Activated CD4-positive, alpha-beta T cell treated with anti-CD3 and anti-CD28 coated beads, Interleukin-2, amount 50 U/mL, for 1 hour (primary cell): ENCODE measurements around the gene GIPC3.

Source experiments
- DNase-seq: peaks from one replicate; pipeline ENCODE4 v3.0.0-alpha.2; 2020

The GIPC3 gene, protein sequence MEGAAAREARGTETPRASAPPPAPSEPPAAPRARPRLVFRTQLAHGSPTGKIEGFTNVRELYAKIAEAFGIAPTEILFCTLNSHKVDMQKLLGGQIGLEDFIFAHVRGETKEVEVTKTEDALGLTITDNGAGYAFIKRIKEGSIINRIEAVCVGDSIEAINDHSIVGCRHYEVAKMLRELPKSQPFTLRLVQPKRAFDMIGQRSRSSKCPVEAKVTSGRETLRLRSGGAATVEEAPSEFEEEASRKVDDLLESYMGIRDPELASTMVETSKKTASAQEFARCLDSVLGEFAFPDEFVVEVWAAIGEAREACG

DNA sequence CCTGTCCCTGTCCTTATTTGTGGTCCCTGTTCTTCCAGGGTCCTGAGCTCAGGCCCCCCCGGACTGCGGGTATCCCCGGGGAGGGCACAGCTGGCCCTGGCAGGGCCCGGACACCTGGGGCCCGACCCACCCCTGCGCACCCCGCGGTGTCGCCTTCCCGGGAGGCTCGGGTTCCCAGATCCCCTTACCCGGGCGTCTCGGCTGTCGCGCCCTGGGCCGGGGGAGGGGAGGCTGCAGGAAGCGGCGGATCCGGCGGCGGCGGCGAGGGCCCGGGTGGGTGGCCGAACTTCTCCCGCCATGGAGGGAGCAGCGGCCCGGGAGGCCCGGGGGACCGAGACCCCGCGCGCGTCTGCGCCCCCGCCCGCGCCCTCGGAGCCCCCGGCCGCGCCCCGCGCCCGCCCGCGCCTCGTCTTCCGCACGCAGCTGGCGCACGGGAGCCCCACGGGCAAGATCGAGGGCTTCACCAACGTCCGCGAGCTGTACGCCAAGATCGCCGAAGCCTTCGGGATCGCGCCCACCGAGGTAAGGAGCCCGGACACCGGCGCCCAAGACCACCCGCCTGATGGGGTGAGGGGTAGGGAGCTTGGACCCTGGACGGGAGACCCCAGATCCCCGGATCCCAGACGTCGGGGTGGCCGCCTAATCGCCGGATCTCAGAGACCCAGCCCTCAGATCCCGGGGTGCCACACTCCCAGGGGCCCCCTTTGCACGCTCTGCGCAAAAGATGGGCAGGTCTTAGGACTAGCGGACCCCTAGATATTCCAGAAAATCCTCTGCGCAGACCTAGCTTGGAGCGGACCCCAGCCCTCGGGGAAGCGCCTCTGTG, at the start of gene GIPC3:
Gene GIPC3 (plus strand): TSS at position 178 of the 826 bp plus-strand sequence. CDS start 120 bp downstream, at position 298.
- DNase-seq: no peak

DNA sequence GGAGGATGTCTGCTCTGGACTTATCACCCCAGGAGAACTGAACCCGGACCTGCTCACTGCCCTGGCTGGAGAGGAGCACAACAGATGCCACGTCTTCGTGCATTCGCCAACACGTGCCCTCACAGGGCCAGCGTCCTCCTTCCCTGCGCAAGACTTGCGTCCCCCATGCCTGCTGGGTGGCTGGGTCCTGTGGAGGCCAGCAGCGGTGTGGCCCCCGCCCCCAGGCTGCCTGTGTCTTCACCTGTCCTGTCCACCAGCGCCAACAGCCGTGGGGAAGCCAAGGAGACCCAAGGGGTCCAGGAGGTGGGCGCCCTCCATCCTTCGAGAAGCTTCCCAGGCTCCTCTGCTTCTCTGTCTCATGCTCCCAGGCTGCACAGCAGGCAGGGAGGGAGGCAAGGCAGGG, 49.7 kb upstream of the GIPC3 start:
- no peak for DNase-seq

DNA sequence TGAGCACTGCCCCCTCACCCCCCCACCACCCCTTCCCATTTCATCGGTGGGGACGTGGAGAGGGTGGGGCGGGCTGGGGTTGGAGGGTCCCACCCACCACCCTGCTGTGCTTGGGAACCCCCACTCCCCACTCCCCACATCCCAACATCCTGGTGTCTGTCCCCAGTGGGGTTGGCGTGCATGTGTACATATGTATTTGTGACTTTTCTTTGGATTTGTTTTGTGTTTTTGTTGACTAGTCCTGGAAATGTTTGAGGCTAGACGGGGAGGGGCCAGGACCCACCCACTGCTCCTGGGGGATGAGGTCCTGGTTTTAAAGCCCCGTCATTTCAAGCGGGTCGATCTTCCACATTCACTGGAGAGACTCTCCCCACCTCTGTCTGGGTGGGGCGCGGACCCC, 49.3 kb upstream of the GIPC3 start:
- no peak for DNase-seq

DNA sequence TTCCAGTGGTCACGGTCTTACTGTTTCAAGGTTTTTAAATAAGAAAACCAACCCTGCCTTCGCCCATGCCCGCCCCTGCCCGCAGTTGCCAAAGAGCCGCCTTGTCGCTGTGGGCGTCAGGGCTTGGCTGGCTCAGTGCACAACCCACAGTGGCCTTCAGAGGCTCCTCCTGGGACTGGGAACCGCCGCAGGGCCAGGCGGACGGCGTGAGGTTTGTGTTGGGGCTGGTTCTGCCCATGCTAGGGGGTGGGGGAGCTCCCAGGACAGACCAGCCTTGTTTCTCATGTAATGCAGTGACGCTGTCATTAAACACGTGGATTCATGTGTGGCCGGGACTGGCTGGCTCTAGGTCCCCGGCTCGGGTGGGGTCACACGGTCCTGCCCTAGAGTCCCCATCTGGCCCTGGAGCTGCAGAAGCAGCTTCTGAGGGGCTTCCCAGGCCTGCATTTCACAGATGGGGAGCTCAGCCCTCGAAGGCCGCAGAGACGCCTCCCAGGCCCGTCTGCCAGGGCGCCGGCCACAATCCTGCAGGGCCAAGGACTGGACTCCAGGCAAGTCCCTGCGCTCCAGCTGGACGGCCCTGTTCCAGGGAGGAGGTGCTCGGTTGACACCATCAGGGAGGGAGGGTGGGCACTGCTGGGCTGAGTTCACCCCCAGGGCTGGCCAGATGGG, 48.7 kb upstream of the GIPC3 start:
- no peak for DNase-seq

DNA sequence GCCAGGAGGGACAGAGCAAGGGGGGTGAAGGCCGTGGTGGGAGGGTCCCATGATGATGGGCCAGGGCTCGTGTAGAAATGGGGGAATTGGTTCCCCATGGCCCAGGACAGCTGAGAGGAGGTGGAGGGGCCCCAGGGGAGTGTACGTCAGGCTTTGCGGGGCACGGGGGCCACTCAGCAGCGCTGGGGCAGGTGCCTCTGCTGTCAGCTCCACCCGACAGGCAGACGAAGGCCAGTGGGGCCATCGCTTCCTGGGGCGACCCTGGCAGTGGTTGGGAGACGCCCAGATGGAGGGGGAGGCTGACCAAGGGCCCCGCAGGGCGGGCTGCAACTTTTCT, 48.2 kb upstream of the GIPC3 start:
- DNase-seq: no peak

DNA sequence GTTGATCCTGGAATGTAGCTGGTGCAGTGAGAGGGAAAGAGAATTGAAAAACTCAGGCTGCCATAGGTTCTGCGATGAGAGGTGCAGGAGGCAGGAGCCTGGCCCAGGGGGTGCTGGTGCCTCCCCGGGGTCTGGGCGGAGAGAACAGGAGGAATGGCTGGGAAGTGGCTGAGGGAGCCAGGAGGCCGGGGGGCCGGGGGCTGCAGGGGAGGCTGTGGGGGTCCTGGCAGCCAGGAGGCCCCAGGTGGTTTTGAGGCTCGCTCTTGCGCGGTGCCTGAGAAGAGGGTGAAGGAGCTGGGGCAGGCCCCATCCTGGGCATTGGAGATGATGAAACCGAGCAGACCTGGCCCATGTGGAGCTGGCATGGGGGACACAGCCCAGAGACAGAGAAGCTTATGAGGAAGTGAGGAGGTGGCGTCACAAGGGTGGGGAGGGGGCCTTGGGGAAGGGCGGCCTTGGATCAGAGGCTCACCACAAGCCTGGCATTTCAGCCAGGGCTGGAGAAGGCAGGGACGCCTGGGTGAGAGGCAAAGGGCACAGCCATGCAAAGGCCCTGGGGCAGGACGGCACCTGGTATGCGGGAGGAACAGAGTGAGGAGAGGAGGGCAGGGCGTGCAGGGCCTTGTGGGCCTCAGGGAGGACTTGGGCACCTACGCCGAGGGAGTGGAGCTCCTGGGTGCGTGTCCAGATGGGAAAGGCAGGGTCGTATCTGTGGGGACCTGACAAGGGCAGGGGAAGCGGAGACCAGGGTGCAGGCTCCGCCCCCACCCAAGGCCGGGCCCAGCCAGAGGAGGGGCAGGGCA, 47.6 kb upstream of the GIPC3 start:
- DNase-seq: no peak

DNA sequence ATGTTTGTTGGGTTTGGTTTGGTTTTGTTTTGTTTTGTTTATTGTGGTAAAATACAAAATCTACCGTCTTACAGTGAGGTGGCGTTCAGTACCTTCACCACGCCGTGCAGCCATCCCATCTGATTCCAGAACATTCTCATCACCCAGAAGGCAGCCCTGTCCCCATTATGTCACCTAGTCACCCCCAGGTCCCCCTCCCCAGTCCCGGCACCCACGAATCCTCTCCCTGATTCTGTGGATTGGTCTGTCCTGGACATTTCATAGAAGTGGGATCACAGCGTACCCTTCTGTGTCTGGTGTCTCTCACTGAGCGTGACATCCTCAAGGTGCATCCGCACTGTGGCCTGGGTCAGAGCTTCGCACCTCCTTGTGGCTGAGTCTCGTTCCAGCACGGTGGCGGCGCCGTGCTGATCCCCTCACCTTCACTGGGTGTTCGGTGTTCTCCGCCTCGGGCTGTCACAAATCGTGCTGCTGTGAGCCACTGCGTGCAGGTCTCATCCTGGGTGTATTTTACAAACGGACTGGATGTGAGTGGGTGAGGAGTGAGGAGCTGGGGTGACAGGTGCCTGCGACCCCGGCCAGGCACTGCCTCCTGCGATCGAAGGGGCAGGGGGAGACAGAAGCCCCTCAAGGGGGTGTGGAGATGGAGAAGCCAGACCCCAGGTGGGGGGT, 46.9 kb upstream of the GIPC3 start:
- DNase-seq: no peak

DNA sequence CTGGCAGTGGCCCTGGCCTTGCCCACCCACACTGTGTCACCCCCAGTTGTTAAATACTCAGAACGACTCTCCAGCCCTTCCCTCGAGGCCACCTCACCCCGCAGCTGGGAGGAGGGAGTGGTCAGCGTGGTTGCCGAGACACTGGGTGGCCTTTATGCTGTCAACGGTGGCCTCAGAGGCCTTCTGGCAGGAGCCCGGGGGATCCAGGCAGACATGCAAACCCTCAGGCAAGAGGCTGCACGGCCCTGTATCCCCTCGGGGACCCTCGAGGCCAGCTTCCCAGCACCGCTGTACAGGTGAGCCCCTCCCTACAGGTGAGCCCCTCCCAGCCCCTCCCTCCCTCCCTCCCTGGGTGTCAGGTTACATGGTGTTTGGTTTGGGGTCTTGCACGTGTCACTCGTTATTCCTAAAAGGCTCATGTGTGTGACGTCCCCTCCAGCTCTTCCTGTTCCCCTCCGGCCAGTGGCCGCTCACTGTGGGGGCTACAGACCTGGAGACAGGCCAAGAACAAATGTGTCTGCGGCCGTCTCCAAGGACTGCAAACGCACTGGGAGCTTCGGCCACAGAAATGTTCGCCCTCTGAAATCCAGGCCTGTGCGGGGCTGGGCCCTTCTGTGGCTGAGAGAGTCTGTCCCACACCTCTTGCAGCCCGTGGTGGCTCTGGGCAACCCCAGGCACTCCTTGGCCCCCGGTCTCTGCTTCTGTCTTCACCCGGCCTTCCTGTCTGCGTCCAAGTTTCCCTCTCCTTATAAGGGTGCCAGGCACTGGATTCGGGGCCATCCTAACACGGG, 46.1 kb upstream of the GIPC3 start, which contains the start of gene TEKTIP1:
Gene TEKTIP1 (plus strand): TSS at position 210 of the 791 bp plus-strand sequence. CDS start 4 bp downstream, at position 214.
- DNase-seq: no peak

DNA sequence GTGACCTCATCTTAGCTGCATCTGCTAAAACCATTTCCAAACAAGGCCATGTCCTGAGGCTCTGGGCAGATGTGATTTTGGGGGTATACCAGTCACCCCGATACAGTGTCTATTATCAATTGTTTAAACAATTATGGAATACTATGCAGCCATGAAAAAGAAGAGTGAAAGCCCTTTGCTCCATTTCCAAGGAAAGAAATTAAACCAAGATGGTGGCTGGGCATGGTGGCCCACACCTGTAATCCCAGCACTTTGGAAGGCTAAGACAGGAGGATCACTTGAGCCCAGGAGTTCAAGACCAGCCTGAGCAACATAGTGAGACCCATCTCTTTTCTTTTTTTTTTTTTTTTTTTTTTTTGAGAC, 45.5 kb upstream of the GIPC3 start:
- no peak for DNase-seq

DNA sequence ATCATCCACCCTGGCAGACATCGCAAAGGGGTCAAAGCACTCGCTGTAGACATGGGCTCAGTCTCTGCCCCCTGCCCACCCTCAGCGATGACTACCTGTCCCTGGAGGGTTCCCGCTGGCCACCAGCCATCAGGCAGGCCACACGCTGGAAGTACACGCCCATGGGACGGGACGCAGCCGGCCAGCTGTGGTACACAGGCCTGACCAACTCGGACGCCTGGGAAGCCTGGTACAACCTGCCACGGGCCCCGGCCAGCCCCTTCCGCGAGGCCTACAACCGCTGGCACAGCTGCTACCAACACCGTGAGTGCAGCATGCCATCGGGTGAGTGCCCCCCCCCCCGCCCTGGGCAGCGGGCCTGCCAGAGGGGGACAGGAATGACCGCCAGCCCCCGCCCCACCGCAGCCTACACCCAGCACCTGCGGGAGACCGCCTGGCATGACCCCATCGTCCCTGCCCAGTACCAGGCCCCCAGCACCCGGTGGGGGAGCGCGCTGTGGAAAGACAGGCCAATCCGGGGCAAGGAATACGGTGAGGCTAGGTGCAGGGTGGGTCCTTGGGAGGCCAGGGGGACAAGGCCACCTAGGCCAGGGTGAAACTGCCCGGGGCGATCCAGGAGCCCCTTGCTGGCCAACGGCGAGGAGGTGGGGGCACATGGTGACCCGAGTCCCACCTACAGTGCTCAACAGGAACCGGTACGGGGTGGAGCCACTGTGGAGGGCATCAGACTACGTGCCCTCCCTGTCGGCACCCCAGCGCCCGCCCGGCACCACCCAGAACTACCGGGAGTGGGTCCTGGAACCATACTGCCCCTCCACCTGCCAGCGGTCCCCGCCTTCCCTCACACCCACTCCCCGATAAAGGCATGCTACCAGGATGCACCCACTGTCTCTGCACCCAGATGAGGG, 41.9 kb upstream of the GIPC3 start:
- DNase-seq: no peak

DNA sequence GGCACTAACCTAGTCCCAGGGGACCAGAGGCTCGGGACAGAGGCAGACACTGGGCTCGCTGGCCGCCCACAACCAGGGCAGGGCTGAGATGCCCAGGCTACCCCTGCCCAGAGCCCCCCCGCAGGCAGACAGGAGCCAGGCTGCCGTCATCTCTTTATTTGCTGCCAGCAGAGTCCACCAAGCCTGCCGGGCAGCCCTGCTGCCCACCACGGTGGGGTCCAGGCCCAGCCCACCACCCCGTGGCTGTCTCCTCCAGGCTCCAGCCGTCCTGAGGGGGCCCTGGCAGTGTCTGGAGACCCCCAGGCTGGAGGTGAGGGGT, 41.3 kb upstream of the GIPC3 start:
- no peak for DNase-seq

DNA sequence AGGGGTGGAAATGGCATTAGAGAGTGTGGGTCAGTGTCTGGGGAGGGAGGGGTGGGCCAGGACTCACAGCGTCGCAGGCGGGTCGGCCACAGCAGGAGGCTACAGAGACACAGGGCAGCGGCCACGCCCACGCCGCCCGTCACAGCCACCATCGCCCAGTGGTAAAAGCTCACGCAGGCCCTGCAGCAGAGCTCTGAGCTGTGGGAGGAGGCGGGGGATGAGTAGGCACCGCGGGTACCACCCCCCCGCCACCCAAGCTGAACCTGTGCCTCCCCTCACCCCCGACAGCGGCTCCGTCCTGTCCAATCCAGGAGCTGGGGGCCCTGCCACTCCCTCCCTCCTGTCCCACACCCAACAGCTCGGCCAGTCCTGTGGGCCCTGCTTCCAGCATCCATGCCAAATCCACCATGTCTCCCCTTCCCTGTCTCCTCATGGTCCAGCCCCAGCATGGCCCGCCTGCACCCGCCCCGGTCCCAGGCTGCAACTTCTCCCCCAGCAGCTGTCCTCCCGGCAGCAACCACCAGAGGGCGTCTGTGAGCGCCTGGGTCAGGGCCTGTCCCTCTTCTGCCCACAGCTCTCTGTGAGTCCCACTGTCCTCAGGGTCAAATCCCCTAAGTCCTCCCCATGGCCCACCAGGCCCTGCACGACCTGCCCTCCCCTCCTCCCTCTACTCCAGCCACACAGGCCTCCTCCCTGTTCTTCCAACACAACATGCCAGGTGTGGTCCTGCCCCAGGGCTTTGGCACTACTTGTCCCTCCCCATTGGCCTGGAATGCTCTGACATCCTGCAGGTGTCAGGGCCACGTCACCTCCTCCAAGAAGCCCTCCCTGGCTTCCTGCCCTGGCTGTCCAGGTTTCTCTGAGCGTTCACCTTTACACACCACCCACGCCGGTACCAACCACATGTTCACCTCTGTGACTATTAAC, 40.3 kb upstream of the GIPC3 start:
- DNase-seq: peak; percentile 82

DNA sequence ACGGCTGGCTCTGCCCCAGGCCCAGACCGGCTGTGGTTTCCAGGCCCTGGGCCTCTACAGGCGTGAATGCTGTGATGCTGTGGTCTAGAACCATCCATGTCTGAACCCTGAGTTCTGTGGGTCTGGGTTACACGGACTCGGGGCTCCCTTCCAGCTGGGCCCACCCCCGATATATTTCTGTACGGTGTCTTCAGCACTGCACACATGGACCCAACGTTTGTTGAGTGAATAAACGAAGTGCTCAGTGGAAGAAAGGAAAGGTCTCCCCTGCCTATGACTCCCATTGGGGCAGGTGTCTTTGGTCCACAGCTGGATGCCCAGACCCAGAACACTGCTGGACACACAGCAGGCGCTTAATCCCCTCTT, 39.6 kb upstream of the GIPC3 start:
- no peak for DNase-seq

DNA sequence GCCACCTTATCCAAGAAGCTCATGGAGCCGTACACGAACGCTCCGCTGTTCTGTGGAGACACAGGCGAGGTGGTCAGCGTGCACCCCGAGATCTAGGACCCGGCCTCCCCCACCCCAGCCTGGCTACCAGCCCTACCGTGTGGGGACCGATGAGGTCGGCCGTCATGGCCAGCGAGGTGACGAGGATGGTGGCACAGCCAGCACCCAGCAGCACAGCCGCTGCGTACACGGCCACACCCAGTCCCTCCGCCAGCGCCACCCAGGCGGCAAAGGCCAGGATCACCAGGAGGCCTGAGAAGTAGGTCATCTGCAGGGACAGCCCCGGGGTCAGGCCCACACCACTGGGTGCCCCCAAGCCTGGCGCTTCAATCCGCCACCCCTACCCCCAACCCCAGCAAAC, 39.2 kb upstream of the GIPC3 start:
- DNase-seq: no peak

DNA sequence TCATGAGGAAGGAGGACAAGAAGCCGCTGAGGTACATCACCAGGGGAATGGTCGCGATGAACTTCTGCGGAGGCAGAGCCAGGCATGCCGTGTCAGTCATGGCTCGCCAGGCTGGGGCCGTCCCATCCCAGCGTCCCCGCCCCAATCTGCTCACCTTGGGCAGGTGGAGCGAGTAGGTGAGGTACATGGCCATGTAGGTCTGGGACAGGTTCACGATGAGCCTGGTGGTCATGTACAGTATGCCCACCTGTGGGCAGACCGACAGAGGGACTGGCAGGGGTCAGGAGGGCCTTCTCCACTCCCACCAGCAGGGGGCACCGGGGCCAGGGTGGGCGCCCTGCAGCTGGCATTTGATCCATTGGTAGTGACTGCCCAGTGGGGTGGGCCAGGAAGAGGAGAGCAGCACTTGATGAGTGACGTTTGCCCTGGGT, 38.0 kb upstream of the GIPC3 start:
- peak; percentile 22 for DNase-seq

DNA sequence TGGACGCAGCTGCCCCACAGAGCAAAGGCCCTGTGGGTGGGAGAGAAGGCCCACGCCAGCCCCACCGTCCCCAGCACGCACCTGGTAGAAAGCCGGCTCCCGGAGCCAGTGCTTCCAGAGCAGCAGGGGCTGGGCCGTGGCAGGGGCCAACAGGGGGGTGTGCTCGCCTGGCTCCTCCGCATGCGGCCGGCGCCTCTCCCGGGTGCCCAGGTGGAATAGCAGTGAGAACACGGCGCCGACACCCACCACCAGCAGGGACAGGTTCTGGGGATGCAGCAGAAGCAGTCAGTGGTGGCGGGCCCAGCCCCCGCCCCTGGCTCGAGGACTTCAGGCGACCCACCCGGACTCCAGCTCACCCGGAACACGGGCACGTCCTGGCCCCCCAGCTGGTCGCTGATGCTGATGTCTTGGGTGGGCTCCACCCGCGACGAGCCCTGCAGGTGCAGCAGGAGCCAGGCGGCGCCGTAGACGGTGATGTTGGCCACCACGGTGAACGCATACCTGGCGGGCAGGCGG, 37.5 kb upstream of the GIPC3 start:
- DNase-seq: no peak

DNA sequence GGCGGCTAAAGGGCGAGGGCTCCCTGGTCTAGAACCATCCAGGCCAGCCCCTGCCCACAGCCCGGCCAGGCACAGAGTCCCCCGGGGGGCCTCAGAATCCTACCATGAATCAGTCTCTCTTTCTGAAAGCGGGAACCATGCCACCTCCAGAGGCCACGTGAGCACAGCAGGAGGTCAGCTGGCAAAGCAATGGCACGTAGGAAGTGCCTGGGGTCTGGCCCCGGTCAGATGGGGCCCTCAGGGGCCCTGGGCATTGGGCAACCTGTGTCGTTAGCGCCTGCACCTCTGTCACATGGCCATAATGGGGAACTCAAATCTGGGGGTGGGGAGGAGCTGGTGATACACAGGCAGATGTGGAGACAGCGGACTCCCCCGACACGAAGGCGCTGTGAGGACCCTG, 36.7 kb upstream of the GIPC3 start:
- no peak for DNase-seq

DNA sequence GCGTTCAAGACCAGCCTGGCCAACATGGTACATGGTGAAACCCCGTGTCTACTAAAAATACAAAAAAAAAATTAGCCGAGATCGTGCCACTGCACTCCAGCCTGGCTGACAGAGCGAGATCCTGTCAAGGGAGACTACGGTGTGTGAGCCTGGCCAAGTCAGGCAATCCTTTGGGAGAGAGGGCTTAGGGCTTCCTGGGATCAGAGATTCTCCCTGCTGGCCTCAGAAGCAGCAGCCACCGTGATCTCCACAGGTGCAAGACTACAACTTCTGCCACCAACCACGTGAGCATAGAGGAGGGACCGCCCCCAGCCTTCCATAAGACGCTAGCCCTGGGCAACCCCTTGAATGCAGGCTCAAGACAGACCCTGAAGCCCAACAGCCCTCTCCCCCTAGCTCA, 35.5 kb upstream of the GIPC3 start:
- DNase-seq: no peak
